HG03565 (cell line): Measurements from ENCODE around the gene NIPAL1.
"Not testable (repeated sequence)": the region's sequence is repeated elsewhere in the genome, so short reads cannot be mapped to it uniquely, and the experiment has no call there.

Experiments used
- ATAC-seq: cut with Tn5 transposase; IDR thresholded peaks from one replicate; pipeline ENCODE4 v1.9.1; 2021; ENCODE audit warnings: mild to moderate bottlenecking, moderate library complexity; ENCODE audit not compliant: unreplicated experiment

NIPAL1 gene

GRCh38 chr4:48016141-48017107 lies at the start of gene NIPAL1, which contains the start of gene CNGA1:
TSS of gene NIPAL1 (plus strand) at chr4:48016772. CDS start at chr4:48016840, 68 bp downstream.
TSS of gene CNGA1 (minus strand) at chr4:48016681. CDS start at chr4:47952689, 63,992 bp downstream.
- peak; percentile 77 for ATAC-seq

- no peak for ATAC-seq
Observed at GRCh38 chr4:47968847-47969246, 47.7 kb upstream of the NIPAL1 start.

- peak; percentile 83 for ATAC-seq
Observed at GRCh38 chr4:47972181-47972580, 44.4 kb upstream of the NIPAL1 start.

GRCh38 chr4:47972721-47973120 lies 43.9 kb upstream of the NIPAL1 start:
- ATAC-seq, result no peak

GRCh38 chr4:47974566-47974965 lies 42.0 kb upstream of the NIPAL1 start:
- no peak for ATAC-seq

GRCh38 chr4:47990145-47990544 lies 26.4 kb upstream of the NIPAL1 start:
- ATAC-seq, result no peak

- ATAC-seq, result not testable (repeated sequence)
Observed at GRCh38 chr4:47992475-47992874, 24.1 kb upstream of the NIPAL1 start.

- ATAC-seq, result no peak
Observed at GRCh38 chr4:47996021-47996420, 20.6 kb upstream of the NIPAL1 start.

- ATAC-seq, result no peak
Observed at GRCh38 chr4:48002267-48002666, 14.3 kb upstream of the NIPAL1 start.

- ATAC-seq, result not testable (repeated sequence)
Observed at GRCh38 chr4:48003568-48003967, 13.0 kb upstream of the NIPAL1 start.

GRCh38 chr4:48005781-48006180 lies 10.8 kb upstream of the NIPAL1 start:
- no peak for ATAC-seq

- ATAC-seq, result no peak
Observed at GRCh38 chr4:48008021-48008596, 8.5 kb upstream of the NIPAL1 start.

- not testable (repeated sequence) for ATAC-seq
Observed at GRCh38 chr4:48010906-48011305, 5.7 kb upstream of the NIPAL1 start.

GRCh38 chr4:48011722-48012121 lies 4.8 kb upstream of the NIPAL1 start:
- ATAC-seq, result no peak

GRCh38 chr4:48012824-48013223 lies 3.7 kb upstream of the NIPAL1 start:
- ATAC-seq, result no peak

- ATAC-seq, result no peak
Observed at GRCh38 chr4:48015216-48015615, 1.4 kb upstream of the NIPAL1 start.

GRCh38 chr4:48015678-48016077 lies 894 bp upstream of the NIPAL1 start:
- no peak for ATAC-seq

GRCh38 chr4:48017108-48017571 lies 568 bp downstream of the NIPAL1 start:
- ATAC-seq, result no peak

- ATAC-seq, result no peak
Observed at GRCh38 chr4:48018112-48018511, 1.5 kb downstream of the NIPAL1 start.

- no peak for ATAC-seq
Observed at GRCh38 chr4:48021100-48021499, 4.5 kb downstream of the NIPAL1 start.

- no peak for ATAC-seq
Observed at GRCh38 chr4:48022192-48022799, 5.7 kb downstream of the NIPAL1 start.
